DOHH2 (cell line): ENCODE data around the gene CD200R1L.
"Not testable (repeated sequence)": the region's sequence is repeated elsewhere in the genome, so short reads cannot be mapped to it uniquely, and the experiment has no call there.

Experiments used
- EZH2phosphoT487 ChIP-seq: fragments of 200-600 bp; sonication (generic); IDR thresholded peaks from 2 replicates; pipeline ENCODE4 v1.6.1; 2017; ENCODE audit warnings: borderline replicate concordance, mild to moderate bottlenecking, antibody characterized with exemption, low read length, moderate library complexity, mixed read lengths
- TF ChIP-seq, protein P1 (sequence below): fragments of 200-600 bp; sonication (generic); IDR thresholded peaks from one replicate; pipeline ENCODE4 v1.5.1; 2014; ENCODE audit warnings: antibody characterized with exemption, mild to moderate bottlenecking, low read depth, low read length; ENCODE audit not compliant: poor library complexity, severe bottlenecking

DNA sequence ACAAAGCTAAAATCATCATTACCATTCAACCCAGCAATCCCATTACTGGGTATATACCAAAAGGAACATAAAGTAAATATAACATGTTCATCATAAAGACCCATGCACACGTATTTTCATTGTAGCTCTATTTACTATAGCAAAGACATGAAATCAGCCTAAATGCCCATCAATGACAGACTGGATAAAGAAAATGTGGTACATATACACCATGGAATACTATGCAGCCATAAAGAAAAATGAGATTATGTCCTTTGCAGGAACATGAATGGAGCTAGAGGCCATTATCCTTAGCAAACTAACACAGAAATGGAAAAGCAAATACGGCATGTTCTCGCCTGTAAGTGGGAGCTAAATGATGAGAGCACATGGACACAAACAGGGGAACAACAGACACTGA is 8.4 kb upstream of the CD200R1L start:
- TF ChIP-seq, protein P1, sequence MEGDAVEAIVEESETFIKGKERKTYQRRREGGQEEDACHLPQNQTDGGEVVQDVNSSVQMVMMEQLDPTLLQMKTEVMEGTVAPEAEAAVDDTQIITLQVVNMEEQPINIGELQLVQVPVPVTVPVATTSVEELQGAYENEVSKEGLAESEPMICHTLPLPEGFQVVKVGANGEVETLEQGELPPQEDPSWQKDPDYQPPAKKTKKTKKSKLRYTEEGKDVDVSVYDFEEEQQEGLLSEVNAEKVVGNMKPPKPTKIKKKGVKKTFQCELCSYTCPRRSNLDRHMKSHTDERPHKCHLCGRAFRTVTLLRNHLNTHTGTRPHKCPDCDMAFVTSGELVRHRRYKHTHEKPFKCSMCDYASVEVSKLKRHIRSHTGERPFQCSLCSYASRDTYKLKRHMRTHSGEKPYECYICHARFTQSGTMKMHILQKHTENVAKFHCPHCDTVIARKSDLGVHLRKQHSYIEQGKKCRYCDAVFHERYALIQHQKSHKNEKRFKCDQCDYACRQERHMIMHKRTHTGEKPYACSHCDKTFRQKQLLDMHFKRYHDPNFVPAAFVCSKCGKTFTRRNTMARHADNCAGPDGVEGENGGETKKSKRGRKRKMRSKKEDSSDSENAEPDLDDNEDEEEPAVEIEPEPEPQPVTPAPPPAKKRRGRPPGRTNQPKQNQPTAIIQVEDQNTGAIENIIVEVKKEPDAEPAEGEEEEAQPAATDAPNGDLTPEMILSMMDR, result not testable (repeated sequence)
- TF ChIP-seq EZH2phosphoT487, result not testable (repeated sequence)
